CD4-positive, alpha-beta T cell (primary cell): ENCODE results near the gene UNC13C. TPM values are rescaled to one million over a fixed set of nuclear protein-coding genes. Genes with fewer than 3 reads are reported as not detected.

ENCODE experiments used
- ATAC-seq: fragments of 200-7000 bp; cut with Tn5 transposase; one replicate; pipeline ENCODE4 v1.10.0; 2022; ENCODE audit warnings: mild to moderate bottlenecking; ENCODE audit not compliant: poor library complexity
- CTCF ChIA-PET: fragments of 350-600 bp; sonication (Branson Sonifier 250); formaldehyde crosslinking; loops from one replicate; lab custom pipeline; 2021; ENCODE audit warnings: antibody characterized with exemption, inconsistent platforms; lab: Charles Lee
- POLR2A ChIA-PET: fragments of 350-600 bp; sonication (Branson Sonifier 250); formaldehyde crosslinking; loops from one replicate; lab custom pipeline; 2021; ENCODE audit warnings: antibody characterized with exemption, inconsistent platforms; lab: Charles Lee
- DNase-seq, 14 experiments: peaks; one replicate each; pipeline ENCODE4 v3.0.0-alpha.2; 2013 to 2020; ENCODE audit warnings: mixed read lengths in 2 of 14
- H3K27ac ChIP-seq, 2 donors: one replicate each; pipeline versions ENCODE4 v1.5.1 to v1.7.0; 2013; ENCODE audit warnings: low read length in 2 of 2, low read depth in 1 of 2, mild to moderate bottlenecking in 1 of 2
- H3K27me3 ChIP-seq, 2 experiments: 1 replicate in 1 of 2; 2 replicates in 1 of 2; pipeline versions ENCODE4 v1.6.1 to v1.7.0; 2013; ENCODE audit warnings: low read length in 2 of 2, control low read depth in 1 of 2, mild to moderate bottlenecking in 1 of 2, moderate library complexity in 1 of 2; ENCODE audit not compliant: insufficient read depth in 2 of 2, control insufficient read depth in 1 of 2
- H3K36me3 ChIP-seq: one replicate; pipeline ENCODE4 v1.6.1; 2013; ENCODE audit warnings: low read length, control low read depth; ENCODE audit not compliant: insufficient read depth
- H3K4me1 ChIP-seq: one replicate; pipeline ENCODE4 v1.6.1; 2013; ENCODE audit warnings: low read length, control low read depth; ENCODE audit not compliant: insufficient read depth
- H3K4me3 ChIP-seq: one replicate; pipeline ENCODE4 v1.5.1; 2013; ENCODE audit warnings: mild to moderate bottlenecking, low read length, moderate library complexity
- H3K9me3 ChIP-seq, 2 experiments: 1 replicate in 1 of 2; 2 replicates in 1 of 2; pipeline versions ENCODE4 v1.6.1 to v1.7.0; 2013; ENCODE audit warnings: low read length in 2 of 2, mild to moderate bottlenecking in 2 of 2, control low read depth in 1 of 2, moderate library complexity in 1 of 2; ENCODE audit not compliant: control insufficient read depth in 1 of 2, insufficient read depth in 1 of 2
- H3K27ac Mint-ChIP-seq: one replicate; pipeline ENCODE4 v1.8.0; 2020; ENCODE audit warnings: mixed read lengths
- H3K27me3 Mint-ChIP-seq: one replicate; pipeline ENCODE4 v1.8.0; 2021; ENCODE audit warnings: mixed read lengths
- H3K36me3 Mint-ChIP-seq: one replicate; pipeline ENCODE4 v1.8.0; 2021; ENCODE audit warnings: low read depth, mixed read lengths
- H3K4me1 Mint-ChIP-seq: one replicate; pipeline ENCODE4 v1.8.0; 2021; ENCODE audit warnings: low read depth, mixed read lengths
- H3K4me3 Mint-ChIP-seq: one replicate; pipeline ENCODE4 v1.8.0; 2020; ENCODE audit warnings: mild to moderate bottlenecking, mixed read lengths
- H3K9me3 Mint-ChIP-seq: one replicate; pipeline ENCODE4 v1.8.0; 2020; ENCODE audit warnings: mixed read lengths
- intact Hi-C, 2 experiments: fragments of 100-400 bp; cut with DNase I in 1 of 2; cut with micrococcal nuclease in 1 of 2; formaldehyde crosslinking; loops; one replicate each; pipeline versions ENCODE4 v1.15.1 to v1.9.0; 2023 to 2025; cut with DNase I, micrococcal nuclease
- total RNA-seq, 174 experiments: library from RNA in 2 of 174; stranded (reverse) in 2 of 174; gene quantifications; one replicate each; pipeline ENCODE4 v1.2.3 and lab custom pipeline; 2021 to 2026
- TF ChIP-seq, protein P1 (sequence below): fragments of 200-600 bp; IDR thresholded peaks from one replicate; pipeline ENCODE4 v1.8.0; 2022; ENCODE audit warnings: antibody characterized with exemption, mild to moderate bottlenecking

Gene UNC13C
- total RNA-seq, 2 experiments from 2014 or later = not detected

DNA sequence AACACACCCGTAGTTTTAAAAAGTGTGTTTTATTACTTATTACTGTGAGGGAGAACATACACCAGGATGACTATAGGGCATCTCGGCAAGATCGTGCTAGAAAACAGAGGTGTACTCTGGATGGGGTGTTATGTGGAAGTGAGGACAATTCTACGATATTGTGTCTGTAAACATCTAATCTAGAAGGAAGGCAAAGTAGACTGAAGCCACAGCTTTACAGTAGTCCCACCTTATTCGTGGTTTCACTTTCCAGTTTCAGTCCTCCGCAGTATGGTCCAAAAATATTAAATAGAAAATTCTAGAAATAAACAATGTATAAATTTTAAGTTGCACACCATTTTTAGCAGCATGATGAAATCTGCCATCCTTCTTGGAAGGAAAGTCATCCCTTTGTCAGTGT lies 277.9 kb downstream of the UNC13C start:
- H3K4me3 Mint-ChIP-seq = no peak overlapping the region
- no peak for ATAC-seq
- DNase-seq = no peak
- Histone ChIP-seq H3K4me1 (no peaks in the 10 kb centered on the region), H3K9me3 (no peaks in the 10 kb centered on the region), H3K27ac (no peak overlapping the region), H3K4me3 (no peak overlapping the region), H3K36me3 (no peaks in the 10 kb centered on the region), H3K27me3 (no peaks in the 10 kb centered on the region)
- no peaks in the 10 kb centered on the region for H3K4me1 Mint-ChIP-seq
- H3K9me3 Mint-ChIP-seq = peaks cover 2% of the 10 kb centered on the region
- ChIA-PET POLR2A (no interaction called here), CTCF (no interaction called here)
- TF ChIP-seq, protein P1, sequence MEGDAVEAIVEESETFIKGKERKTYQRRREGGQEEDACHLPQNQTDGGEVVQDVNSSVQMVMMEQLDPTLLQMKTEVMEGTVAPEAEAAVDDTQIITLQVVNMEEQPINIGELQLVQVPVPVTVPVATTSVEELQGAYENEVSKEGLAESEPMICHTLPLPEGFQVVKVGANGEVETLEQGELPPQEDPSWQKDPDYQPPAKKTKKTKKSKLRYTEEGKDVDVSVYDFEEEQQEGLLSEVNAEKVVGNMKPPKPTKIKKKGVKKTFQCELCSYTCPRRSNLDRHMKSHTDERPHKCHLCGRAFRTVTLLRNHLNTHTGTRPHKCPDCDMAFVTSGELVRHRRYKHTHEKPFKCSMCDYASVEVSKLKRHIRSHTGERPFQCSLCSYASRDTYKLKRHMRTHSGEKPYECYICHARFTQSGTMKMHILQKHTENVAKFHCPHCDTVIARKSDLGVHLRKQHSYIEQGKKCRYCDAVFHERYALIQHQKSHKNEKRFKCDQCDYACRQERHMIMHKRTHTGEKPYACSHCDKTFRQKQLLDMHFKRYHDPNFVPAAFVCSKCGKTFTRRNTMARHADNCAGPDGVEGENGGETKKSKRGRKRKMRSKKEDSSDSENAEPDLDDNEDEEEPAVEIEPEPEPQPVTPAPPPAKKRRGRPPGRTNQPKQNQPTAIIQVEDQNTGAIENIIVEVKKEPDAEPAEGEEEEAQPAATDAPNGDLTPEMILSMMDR = no peak
- no peaks in the 10 kb centered on the region for H3K27me3 Mint-ChIP-seq
- no peak overlapping the region for H3K27ac Mint-ChIP-seq
- intact Hi-C loops = no loop called here
- H3K36me3 Mint-ChIP-seq = no peaks in the 10 kb centered on the region

DNA sequence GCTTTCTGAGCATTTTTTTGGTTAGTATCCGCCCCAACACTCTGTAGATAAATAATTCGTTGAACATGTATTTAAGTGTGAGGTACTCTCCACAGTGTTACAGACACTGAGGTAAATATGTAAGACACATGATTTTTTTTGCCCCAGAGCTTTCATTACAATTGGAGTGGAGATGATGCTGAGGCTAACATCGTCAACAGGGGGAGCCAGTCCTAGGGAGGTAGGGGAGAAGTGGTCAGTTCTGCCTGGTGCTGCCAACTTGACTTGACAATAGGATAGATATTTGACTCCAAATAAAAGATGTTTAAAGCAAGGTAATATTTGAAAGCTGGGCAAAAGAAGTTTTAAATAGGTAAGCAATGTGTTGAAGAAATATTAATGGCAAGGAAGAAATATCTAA lies 295.7 kb downstream of the UNC13C start:
- intact Hi-C loops = loop anchor here in 1 of 2 experiments (5.0 kb wide), 1 partner anchor 52 kb away; no protein-coding TSS in a partner anchor
- Histone ChIP-seq H3K27me3 (no peaks in the 10 kb centered on the region), H3K36me3 (no peaks in the 10 kb centered on the region), H3K27ac (no peak overlapping the region), H3K9me3 (no peaks in the 10 kb centered on the region), H3K4me3 (no peak overlapping the region), H3K4me1 (no peaks in the 10 kb centered on the region)
- Mint-ChIP-seq H3K9me3 (no peaks in the 10 kb centered on the region), H3K27me3 (no peaks in the 10 kb centered on the region), H3K4me1 (no peaks in the 10 kb centered on the region), H3K4me3 (no peak overlapping the region), H3K36me3 (no peaks in the 10 kb centered on the region), H3K27ac (no peak overlapping the region)
- ChIA-PET POLR2A (no interaction called here), CTCF (no interaction called here)
- ATAC-seq (no peak), DNase-seq (no peak)
- TF ChIP-seq, protein P1 = no peak

DNA sequence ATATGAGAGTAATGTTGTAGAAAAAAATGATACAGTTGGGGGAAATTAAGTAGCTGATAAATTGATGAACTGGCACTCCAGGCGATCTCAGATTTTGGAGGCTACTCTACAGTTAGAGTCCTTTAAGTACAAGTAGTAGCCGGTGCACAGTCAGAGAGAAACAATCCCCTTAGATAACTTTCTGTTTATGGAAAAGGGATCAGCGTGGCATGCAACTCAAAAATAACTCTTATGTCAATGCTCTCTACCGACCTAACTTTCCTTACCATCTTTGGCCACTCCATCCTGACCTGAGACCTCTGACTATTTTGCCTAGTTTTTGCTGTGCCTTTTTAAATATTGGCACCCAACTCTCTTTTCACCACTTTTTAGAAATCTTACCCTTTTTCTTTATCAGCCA lies 299.6 kb downstream of the UNC13C start:
- TF ChIP-seq, protein P1 = no peak

More for the DNA sequence above, 299.6 kb downstream of the UNC13C start:
- Mint-ChIP-seq H3K4me3 (no peak overlapping the region), H3K36me3 (no peaks in the 10 kb centered on the region), H3K27ac (no peak overlapping the region), H3K9me3 (no peaks in the 10 kb centered on the region), H3K4me1 (no peaks in the 10 kb centered on the region), H3K27me3 (no peaks in the 10 kb centered on the region)
- DNase-seq = no peak
- H3K36me3 ChIP-seq = no peaks in the 10 kb centered on the region
- no peaks in the 10 kb centered on the region for H3K4me1 ChIP-seq
- no peak overlapping the region for H3K4me3 ChIP-seq
- ATAC-seq = no peak
- H3K27ac ChIP-seq = no peak overlapping the region
- no peaks in the 10 kb centered on the region for H3K27me3 ChIP-seq
- CTCF ChIA-PET = no interaction called here
- H3K9me3 ChIP-seq = peaks cover 0 to 3% of the 10 kb centered on the region in 2 experiments
- intact Hi-C loops = no loop called here
- POLR2A ChIA-PET = no interaction called here
